Esophagus muscularis mucosa (tissue), 4 donors: ENCODE data around the gene FAM184B. TPM values are rescaled to one million over a fixed set of nuclear protein-coding genes. Genes with fewer than 3 reads are reported as not detected.

Experiments
- DNase-seq: peaks from one replicate; pipeline ENCODE4 v3.0.0-alpha.2; 2017; ENCODE audit errors: extremely low spot score
- H3K27ac ChIP-seq, 4 donors: fragments of 200-600 bp; sonication (generic); replicated peaks in 1 of 4; 1 replicate in 3 of 4; 2 replicates in 1 of 4; pipeline ENCODE4 v1.5.1; 2016 to 2019; ENCODE audit warnings: mild to moderate bottlenecking in 1 of 4
- H3K27me3 ChIP-seq, 4 donors: fragments of 200-600 bp; sonication (generic); one replicate each; pipeline versions ENCODE4 v1.5.1 to v1.6.0; 2016 to 2019
- H3K36me3 ChIP-seq, 4 donors: fragments of 200-600 bp; sonication (generic); one replicate each; pipeline ENCODE4 v1.5.1; 2016 to 2019
- H3K4me1 ChIP-seq, 4 donors: fragments of 200-600 bp; sonication (generic); one replicate each; pipeline ENCODE4 v1.5.1; 2016 to 2019
- H3K4me3 ChIP-seq, 4 donors: fragments of 200-600 bp; sonication (generic); 1 replicate in 2 of 4; 2 replicates in 2 of 4; pipeline ENCODE4 v1.5.1; 2016 to 2019; ENCODE audit warnings: mild to moderate bottlenecking in 4 of 4, moderate library complexity in 1 of 4
- H3K9me3 ChIP-seq, 4 donors: fragments of 200-600 bp; sonication (generic); 1 replicate in 3 of 4; 2 replicates in 1 of 4; pipeline ENCODE4 v1.5.1; 2016 to 2019
- CTCF ChIP-seq, 3 experiments: fragments of 200-600 bp in 2 of 3; fragments of 450-650 bp in 1 of 3; sonication (generic) in 2 of 3; IDR thresholded peaks; one replicate each; pipeline ENCODE4 v1.5.1; 2017 to 2019; ENCODE audit warnings: antibody characterized with exemption in 3 of 3, mild to moderate bottlenecking in 2 of 3, moderate library complexity in 1 of 3
- EP300 ChIP-seq: sonication (generic); formaldehyde crosslinking; IDR thresholded peaks from one replicate; pipeline ENCODE4 v1.6.1; 2017; ENCODE audit warnings: antibody characterized with exemption
- POLR2A ChIP-seq: fragments of 450-650 bp; IDR thresholded peaks from one replicate; pipeline ENCODE4 v1.6.1; 2017; ENCODE audit warnings: antibody characterized with exemption, moderate library complexity, mild to moderate bottlenecking, low read depth
- POLR2AphosphoS5 ChIP-seq, 2 donors: sonication (generic); formaldehyde crosslinking; IDR thresholded peaks; one replicate each; pipeline ENCODE4 v1.6.1; 2017; ENCODE audit warnings: antibody characterized with exemption in 2 of 2
- WGBS: methylation state at CpG from one replicate; pipeline ENCODE4 v1.1.5; 2018; 5-methylcytosine and 5-hydroxymethylcytosine counted together
- intact Hi-C: fragments of 100-400 bp; cut with DNase I; formaldehyde crosslinking; loops from one replicate; pipeline ENCODE4 v1.15.1; 2023
- total RNA-seq, 4 donors: library from RNA; depleted of rRNA; stranded (reverse); fragments of >200 nt; gene quantifications; one replicate each; pipeline versions ENCODE4 v1.1.0 to v1.2.1, GENCODE V29; 2016

The FAM184B gene
- total RNA-seq, 4 donors from 2014 or later, result not detected

- Histone ChIP-seq H3K4me1 (no peaks in the 10 kb centered on the region), H3K4me3 (no peak overlapping the region), H3K36me3 (no peaks in the 10 kb centered on the region), H3K27me3 (no peaks in the 10 kb centered on the region), H3K27ac (no peak overlapping the region), H3K9me3 (peaks cover 0 to 5% (median 2%) of the 10 kb centered on the region in 4 donors)
- WGBS, result 86% methylated on average over 8 of the region's 8 CpGs
- TF ChIP-seq POLR2AphosphoS5 (IDR thresholded peaks at IDR 0.05) (no peak), POLR2A (no peak), CTCF (IDR thresholded peaks at IDR 0.05) (no peak), EP300 (no peak)
- intact Hi-C loops, result no loop called here
- DNase-seq, result peak; percentile 62
Measured at GRCh38 chr4:17769406-17770174, 11.8 kb downstream of the FAM184B start.

- Histone ChIP-seq H3K36me3 (no peaks in the 10 kb centered on the region), H3K27me3 (no peaks in the 10 kb centered on the region), H3K9me3 (peaks cover 0 to 5% (median 2%) of the 10 kb centered on the region in 4 donors), H3K4me3 (no peak overlapping the region), H3K27ac (no peak overlapping the region), H3K4me1 (no peaks in the 10 kb centered on the region)
- DNase-seq, result peak; percentile 53
- 98% methylated on average over 10 of the region's 33 CpGs for WGBS
- TF ChIP-seq CTCF (IDR thresholded peaks at IDR 0.05) (no peak), POLR2A (no peak), EP300 (no peak), POLR2AphosphoS5 (IDR thresholded peaks at IDR 0.05) (no peak)
- intact Hi-C loops, result no loop called here
Measured at GRCh38 chr4:17766826-17767458, 14.5 kb downstream of the FAM184B start.

- Histone ChIP-seq H3K9me3 (peaks cover 0 to 5% (median 2%) of the 10 kb centered on the region in 4 donors), H3K27ac (no peak overlapping the region), H3K27me3 (no peaks in the 10 kb centered on the region), H3K4me3 (no peak overlapping the region), H3K36me3 (no peaks in the 10 kb centered on the region), H3K4me1 (no peaks in the 10 kb centered on the region)
- TF ChIP-seq POLR2AphosphoS5 (IDR thresholded peaks at IDR 0.05) (no peak), EP300 (no peak), POLR2A (no peak), CTCF (IDR thresholded peaks at IDR 0.05) (no peak)
- intact Hi-C loops, result no loop called here
- DNase-seq, result peak; percentile 66
- whole genome bisulfite sequencing, result 87% methylated on average over 11 of the region's 11 CpGs
Measured at GRCh38 chr4:17765514-17766286, 15.7 kb downstream of the FAM184B start.

- H3K36me3 ChIP-seq, result no peaks in the 10 kb centered on the region
- no peak for TF ChIP-seq POLR2A
- TF ChIP-seq POLR2AphosphoS5 (IDR thresholded peaks at IDR 0.05), result no peak
- TF ChIP-seq EP300, result no peak
- TF ChIP-seq CTCF (IDR thresholded peaks at IDR 0.05), result no peak
- H3K4me3 ChIP-seq, result no peak overlapping the region
- no peaks in the 10 kb centered on the region for H3K27me3 ChIP-seq
- H3K27ac ChIP-seq, result no peak overlapping the region
- DNase-seq, result peak; percentile 14
- WGBS, result 47% methylated on average over 5 of the region's 5 CpGs
- peaks cover 0 to 5% (median 2%) of the 10 kb centered on the region in 4 donors for H3K9me3 ChIP-seq
- intact Hi-C loops, result no loop called here
- no peaks in the 10 kb centered on the region for H3K4me1 ChIP-seq
Measured at GRCh38 chr4:17763931-17764330, 17.5 kb downstream of the FAM184B start.
